GM12865 (cell line): ENCODE measurements around the gene NXN.

ENCODE experiments used
- DNase-seq: peaks from one replicate; pipeline ENCODE4 v3.0.0; 2010; ENCODE audit warnings: low read depth
- H3K4me3 ChIP-seq: 2 replicates; pipeline ENCODE4 v1.5.1; 2011; ENCODE audit warnings: mild to moderate bottlenecking, low read depth, low read length, control low read depth
- TF ChIP-seq, protein P1 (sequence below): IDR thresholded peaks from 2 replicates; pipeline ENCODE4 v1.5.1; 2011; ENCODE audit warnings: low read length, control low read depth, low read depth, inconsistent platforms; ENCODE audit not compliant: insufficient read depth; ENCODE audit errors: missing control alignments

The NXN gene

GRCh38 chr17:1011138-1011537 is 31.6 kb upstream of the NXN start:
- no peak for DNase-seq
- no peak overlapping the region for H3K4me3 ChIP-seq
- TF ChIP-seq, protein P1, sequence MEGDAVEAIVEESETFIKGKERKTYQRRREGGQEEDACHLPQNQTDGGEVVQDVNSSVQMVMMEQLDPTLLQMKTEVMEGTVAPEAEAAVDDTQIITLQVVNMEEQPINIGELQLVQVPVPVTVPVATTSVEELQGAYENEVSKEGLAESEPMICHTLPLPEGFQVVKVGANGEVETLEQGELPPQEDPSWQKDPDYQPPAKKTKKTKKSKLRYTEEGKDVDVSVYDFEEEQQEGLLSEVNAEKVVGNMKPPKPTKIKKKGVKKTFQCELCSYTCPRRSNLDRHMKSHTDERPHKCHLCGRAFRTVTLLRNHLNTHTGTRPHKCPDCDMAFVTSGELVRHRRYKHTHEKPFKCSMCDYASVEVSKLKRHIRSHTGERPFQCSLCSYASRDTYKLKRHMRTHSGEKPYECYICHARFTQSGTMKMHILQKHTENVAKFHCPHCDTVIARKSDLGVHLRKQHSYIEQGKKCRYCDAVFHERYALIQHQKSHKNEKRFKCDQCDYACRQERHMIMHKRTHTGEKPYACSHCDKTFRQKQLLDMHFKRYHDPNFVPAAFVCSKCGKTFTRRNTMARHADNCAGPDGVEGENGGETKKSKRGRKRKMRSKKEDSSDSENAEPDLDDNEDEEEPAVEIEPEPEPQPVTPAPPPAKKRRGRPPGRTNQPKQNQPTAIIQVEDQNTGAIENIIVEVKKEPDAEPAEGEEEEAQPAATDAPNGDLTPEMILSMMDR = no peak

- TF ChIP-seq, protein P1 = no peak
- DNase-seq = no peak
- no peak overlapping the region for H3K4me3 ChIP-seq
Measured at GRCh38 chr17:1010586-1010985, 31.0 kb upstream of the NXN start.

- H3K4me3 ChIP-seq = no peak overlapping the region
- no peak for DNase-seq
- TF ChIP-seq, protein P1 = no peak
Measured at GRCh38 chr17:1010086-1010450, 30.5 kb upstream of the NXN start.

- DNase-seq = no peak
- H3K4me3 ChIP-seq = no peak overlapping the region
- TF ChIP-seq, protein P1 = no peak
Measured at GRCh38 chr17:1009229-1010085, 29.9 kb upstream of the NXN start.

DNA sequence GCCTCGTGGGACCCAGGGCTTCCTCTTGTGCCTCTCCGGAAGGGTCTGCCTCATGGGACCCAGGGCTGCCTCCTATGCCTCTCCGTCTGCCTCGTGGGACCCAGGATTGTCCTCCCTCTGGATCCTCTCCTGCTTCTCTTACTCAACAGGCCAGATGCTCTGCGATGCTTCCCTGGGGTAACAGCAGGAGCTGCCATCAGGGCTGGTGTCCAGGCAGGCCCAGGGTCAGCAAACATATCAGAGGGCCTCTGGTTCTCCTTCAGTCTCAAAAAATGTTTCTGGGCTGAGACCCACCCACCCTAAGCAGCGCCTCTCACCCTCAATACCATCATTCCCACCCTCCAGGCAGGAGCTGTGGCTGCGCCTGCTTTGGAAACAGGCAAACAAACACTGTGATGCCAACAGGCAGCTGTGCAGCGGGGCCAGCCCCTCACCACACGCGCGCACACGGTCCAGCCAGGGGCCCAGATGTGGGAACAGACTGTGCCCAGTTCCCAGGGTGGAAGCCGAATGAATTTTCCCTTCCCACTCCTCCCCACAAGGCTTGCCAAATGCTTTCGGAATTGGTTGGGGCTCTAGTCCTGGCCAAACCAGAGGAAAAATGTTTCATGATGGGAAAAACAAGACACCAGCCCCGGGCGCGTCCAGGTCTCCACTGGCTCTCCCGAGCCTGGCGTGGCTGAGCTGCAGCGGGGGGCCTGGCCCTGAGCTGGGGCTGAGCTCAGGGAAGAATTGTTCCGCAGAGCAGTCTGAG is 28.6 kb upstream of the NXN start:
- DNase-seq = no peak
- TF ChIP-seq, protein P1 = no peak

DNA sequence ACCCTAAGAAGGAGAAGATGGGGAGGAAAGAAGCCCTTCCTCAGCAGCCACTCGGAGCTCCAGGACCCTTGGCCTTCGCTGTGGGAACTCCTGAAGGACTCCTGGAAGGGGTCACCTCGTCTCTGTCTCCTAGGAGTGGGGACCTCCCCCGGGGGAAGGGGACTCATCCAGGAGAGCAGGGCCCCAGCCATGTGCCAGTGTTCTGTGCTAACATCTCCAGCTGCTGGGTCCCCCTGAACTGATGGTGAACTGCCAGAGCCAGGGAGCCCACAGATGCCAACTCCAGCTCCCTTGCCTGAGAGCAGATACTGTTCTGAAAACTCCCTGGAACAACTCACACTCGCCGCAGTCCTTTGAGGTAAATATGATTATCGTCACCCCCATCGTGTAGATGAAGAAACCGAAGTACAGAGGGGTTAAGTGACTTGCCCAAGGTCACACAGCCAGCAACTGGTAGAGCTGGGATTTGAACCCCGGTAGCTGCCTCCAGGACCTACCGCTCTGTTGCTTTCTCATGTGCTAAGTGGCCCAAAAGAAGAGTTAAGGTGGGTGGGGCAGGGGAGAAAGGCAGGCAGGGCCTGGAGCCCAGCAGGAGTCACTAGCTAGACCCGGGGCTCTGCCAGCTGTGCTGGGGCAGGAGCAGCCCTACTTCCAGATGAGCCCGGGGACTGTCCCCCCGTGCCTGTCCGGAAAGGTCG is 27.9 kb upstream of the NXN start:
- TF ChIP-seq, protein P1 = no peak
- DNase-seq = no peak
- H3K4me3 ChIP-seq = no peak overlapping the region

More for the DNA sequence above, 28.6 kb upstream of the NXN start:
- H3K4me3 ChIP-seq = no peak overlapping the region
